ENCODE results near the gene HES3.
A peak's percentile ranks its signal among the peaks of the same experiment; 100 is the strongest.

Gene HES3

DNA sequence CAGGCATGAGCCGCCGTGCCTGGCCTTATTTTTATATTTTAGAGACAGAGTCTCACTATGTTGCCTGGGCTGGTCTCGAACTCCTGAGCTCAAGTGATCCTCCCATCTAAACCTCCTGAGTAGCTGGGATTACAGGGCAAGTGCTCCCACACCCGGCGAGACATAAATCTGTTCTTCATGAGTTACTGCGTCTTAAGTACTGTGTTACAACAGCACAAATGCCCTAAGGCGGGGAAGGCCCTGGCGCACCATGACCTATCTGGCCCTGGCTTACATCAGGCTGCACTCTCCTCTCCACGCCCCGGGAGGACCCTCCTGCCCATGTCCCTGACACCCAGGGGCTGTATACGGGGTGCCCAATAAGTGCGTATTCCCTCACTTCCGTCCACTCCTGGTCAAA lies 12.7 kb downstream of the HES3 start:
- peaks cover 2% of the 10 kb centered on the region for H3K4me1 ChIP-seq (ENCODE audit: insufficient read depth, insufficient read length)
- no peaks in the 10 kb centered on the region for H3K36me3 ChIP-seq (ENCODE audit: insufficient read depth, insufficient read length, low read length)
- H3K4me3 ChIP-seq (ENCODE audit: insufficient read length, low read depth) = no peak overlapping the region
- TF ChIP-seq ZNF274 (IDR thresholded peaks at IDR 0.05; ENCODE audit: low read depth, low read length) = no peak
- TF ChIP-seq YY1 (IDR thresholded peaks at IDR 0.05; ENCODE audit: insufficient read depth, insufficient read length) = no peak
- TF ChIP-seq SUZ12 (IDR thresholded peaks at IDR 0.05; ENCODE audit: extremely low read depth, insufficient read depth, insufficient read length) = no peak
- DNase-seq (ENCODE audit: low read depth, low spot score) = no peak
- no peak overlapping the region for H3K9ac ChIP-seq (ENCODE audit: insufficient read length, low read depth)
- peaks cover 18% of the 10 kb centered on the region for H3K27me3 ChIP-seq (ENCODE audit: insufficient read depth, insufficient read length)
- H3K9me3 ChIP-seq (ENCODE audit: insufficient read depth, low read length) = no peaks in the 10 kb centered on the region

DNA sequence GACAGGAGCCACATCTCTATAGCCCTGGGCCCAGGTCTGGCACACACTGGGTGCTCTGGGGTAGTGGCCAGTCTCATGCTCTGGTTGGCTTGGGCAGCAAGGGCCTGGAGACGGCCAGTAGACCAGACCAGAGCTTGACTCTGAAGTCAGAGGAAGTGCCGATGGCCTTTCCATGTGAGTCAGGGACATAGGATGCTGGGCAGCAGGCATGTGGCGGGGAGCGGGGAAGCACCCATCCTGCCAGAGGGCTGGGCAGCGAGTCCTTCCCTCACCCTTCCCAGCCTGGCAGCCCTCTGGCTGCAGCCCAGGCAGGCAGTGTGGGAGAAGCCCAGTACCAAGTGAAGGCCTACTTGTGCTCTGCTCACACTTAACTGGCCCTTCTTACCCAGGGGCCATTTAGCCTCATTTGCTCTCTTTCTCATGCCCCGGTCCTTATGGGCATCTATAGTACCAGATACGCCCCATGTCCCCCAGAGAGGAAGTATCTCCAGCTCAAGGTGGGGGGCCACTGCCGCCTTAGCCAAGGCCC lies 13.6 kb downstream of the HES3 start:
- no peaks in the 10 kb centered on the region for H3K36me3 ChIP-seq (ENCODE audit: insufficient read depth, insufficient read length, low read length)
- H3K4me3 ChIP-seq (ENCODE audit: insufficient read length, low read depth) = no peak overlapping the region
- DNase-seq (ENCODE audit: low read depth, low spot score) = no peak
- no peaks in the 10 kb centered on the region for H3K9me3 ChIP-seq (ENCODE audit: insufficient read depth, low read length)
- TF ChIP-seq SUZ12 (IDR thresholded peaks at IDR 0.05; ENCODE audit: extremely low read depth, insufficient read depth, insufficient read length) (no peak), YY1 (IDR thresholded peaks at IDR 0.05; ENCODE audit: insufficient read depth, insufficient read length) (no peak), ZNF274 (IDR thresholded peaks at IDR 0.05; ENCODE audit: low read depth, low read length) (no peak)
- no peak overlapping the region for H3K9ac ChIP-seq (ENCODE audit: insufficient read length, low read depth)
- peaks cover 21% of the 10 kb centered on the region for H3K27me3 ChIP-seq (ENCODE audit: insufficient read depth, insufficient read length)
- H3K4me1 ChIP-seq (ENCODE audit: insufficient read depth, insufficient read length) = peaks cover 3% of the 10 kb centered on the region

GRCh38 chr1:6258675-6259074 lies 14.7 kb downstream of the HES3 start:
- no peaks in the 10 kb centered on the region for H3K36me3 ChIP-seq (ENCODE audit: insufficient read depth, insufficient read length, low read length)
- no peak for TF ChIP-seq ZNF274 (IDR thresholded peaks at IDR 0.05; ENCODE audit: low read depth, low read length)
- no peak for TF ChIP-seq SUZ12 (IDR thresholded peaks at IDR 0.05; ENCODE audit: extremely low read depth, insufficient read depth, insufficient read length)
- no peak for TF ChIP-seq YY1 (IDR thresholded peaks at IDR 0.05; ENCODE audit: insufficient read depth, insufficient read length)
- peaks cover 21% of the 10 kb centered on the region for H3K27me3 ChIP-seq (ENCODE audit: insufficient read depth, insufficient read length)
- H3K9ac ChIP-seq (ENCODE audit: insufficient read length, low read depth) = no peak overlapping the region
- H3K9me3 ChIP-seq (ENCODE audit: insufficient read depth, low read length) = no peaks in the 10 kb centered on the region
- DNase-seq (ENCODE audit: low read depth, low spot score) = no peak
- peaks cover 3% of the 10 kb centered on the region for H3K4me1 ChIP-seq (ENCODE audit: insufficient read depth, insufficient read length)
- no peak overlapping the region for H3K4me3 ChIP-seq (ENCODE audit: insufficient read length, low read depth)

DNA sequence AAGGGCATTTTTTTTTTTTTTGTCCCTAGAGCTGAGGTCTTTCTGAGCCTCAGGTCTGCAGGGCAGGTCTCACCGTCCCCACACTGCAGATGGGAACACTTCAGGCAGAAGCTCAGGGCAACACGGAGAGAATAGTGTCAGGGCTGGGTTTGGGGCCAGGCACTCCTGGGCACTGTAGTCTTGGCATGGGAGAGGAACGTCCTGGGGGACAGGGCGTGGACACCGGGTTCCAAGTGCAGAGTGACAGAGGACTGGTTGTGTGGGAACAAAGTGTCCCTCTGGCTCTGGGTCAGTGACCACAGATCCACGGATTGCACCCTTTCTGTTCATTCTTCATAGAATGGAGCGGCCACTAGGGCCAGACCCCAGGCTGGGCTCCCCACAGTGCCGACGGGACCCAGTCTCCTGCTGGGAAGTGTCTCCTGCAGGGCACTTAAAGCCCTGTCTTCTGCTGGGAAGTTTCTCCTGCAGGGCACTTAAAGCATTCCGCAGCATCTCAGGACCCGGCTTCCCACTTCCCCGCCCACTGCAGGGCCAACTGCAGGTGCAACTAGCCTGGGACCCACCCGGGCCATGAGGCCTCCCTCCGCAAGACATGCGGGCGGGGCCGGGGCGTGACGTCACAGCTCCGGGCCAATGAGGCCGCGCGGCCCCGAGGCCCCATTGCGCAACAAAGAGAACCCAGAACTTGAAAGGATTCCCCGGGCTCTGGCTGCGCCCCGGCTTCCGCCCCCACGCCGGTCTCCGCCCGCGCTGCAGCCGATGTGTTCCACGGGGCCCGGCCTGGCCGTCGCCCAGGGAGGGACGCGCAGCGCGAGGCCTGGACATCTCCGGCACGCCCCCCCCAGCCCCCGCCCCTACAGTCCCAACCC lies 15.7 kb downstream of the HES3 start:
- no peak for TF ChIP-seq ZNF274 (IDR thresholded peaks at IDR 0.05; ENCODE audit: low read depth, low read length)
- no peak for TF ChIP-seq SUZ12 (IDR thresholded peaks at IDR 0.05; ENCODE audit: extremely low read depth, insufficient read depth, insufficient read length)
- no peak for TF ChIP-seq YY1 (IDR thresholded peaks at IDR 0.05; ENCODE audit: insufficient read depth, insufficient read length)
- Histone ChIP-seq H3K9me3 (ENCODE audit: insufficient read depth, low read length) (no peaks in the 10 kb centered on the region), H3K9ac (ENCODE audit: insufficient read length, low read depth) (no peak overlapping the region), H3K4me3 (ENCODE audit: insufficient read length, low read depth) (no peak overlapping the region), H3K36me3 (ENCODE audit: insufficient read depth, insufficient read length, low read length) (no peaks in the 10 kb centered on the region), H3K27me3 (ENCODE audit: insufficient read depth, insufficient read length) (peaks cover 21% of the 10 kb centered on the region), H3K4me1 (ENCODE audit: insufficient read depth, insufficient read length) (peaks cover 3% of the 10 kb centered on the region)
- no peak for DNase-seq (ENCODE audit: low read depth, low spot score)

GRCh38 chr1:6260433-6260934 lies 16.5 kb downstream of the HES3 start:
- H3K9me3 ChIP-seq (ENCODE audit: insufficient read depth, low read length) = no peaks in the 10 kb centered on the region
- TF ChIP-seq ZNF274 (IDR thresholded peaks at IDR 0.05; ENCODE audit: low read depth, low read length) (no peak), YY1 (IDR thresholded peaks at IDR 0.05; ENCODE audit: insufficient read depth, insufficient read length) (no peak), SUZ12 (IDR thresholded peaks at IDR 0.05; ENCODE audit: extremely low read depth, insufficient read depth, insufficient read length) (no peak)
- no peak overlapping the region for H3K9ac ChIP-seq (ENCODE audit: insufficient read length, low read depth)
- peaks cover 3% of the 10 kb centered on the region for H3K4me1 ChIP-seq (ENCODE audit: insufficient read depth, insufficient read length)
- H3K4me3 ChIP-seq (ENCODE audit: insufficient read length, low read depth) = peak overlapping the region; percentile 18
- H3K36me3 ChIP-seq (ENCODE audit: insufficient read depth, insufficient read length, low read length) = no peaks in the 10 kb centered on the region
- peaks cover 21% of the 10 kb centered on the region for H3K27me3 ChIP-seq (ENCODE audit: insufficient read depth, insufficient read length)
- DNase-seq (ENCODE audit: low read depth, low spot score) = no peak

DNA sequence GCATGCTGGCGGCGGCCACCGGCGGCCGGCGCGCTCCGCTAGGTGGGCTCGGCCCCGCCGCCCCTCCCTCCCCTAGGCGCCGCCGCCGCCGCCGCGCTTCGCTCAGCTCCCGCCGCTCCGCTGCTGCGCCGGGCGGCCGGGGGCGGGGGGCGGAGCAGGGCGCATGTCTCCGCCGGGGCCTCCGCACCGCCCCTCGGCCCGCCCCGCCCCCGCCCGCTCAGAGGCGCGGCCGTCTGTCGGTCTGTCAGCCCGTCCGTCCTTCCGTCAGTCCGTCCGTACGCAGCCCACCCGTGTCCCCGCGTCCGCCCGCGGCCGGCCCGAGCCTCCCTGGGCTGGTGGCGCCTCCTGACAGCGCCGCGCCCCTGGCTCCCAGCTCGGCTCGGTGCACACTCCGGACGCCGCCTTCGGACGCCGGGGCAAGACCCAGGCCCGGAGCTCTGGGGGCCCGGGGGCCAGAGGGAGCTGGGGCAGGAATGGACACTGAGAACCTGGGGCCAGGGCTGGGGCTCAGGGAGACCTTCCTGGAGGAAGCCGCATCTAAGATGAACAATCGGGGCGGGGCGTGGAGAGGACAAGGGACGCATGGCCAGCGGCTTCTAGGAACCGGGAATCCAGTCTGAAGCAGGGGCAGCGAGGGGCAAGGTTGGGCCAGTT lies 17.1 kb downstream of the HES3 start, which contains the start of gene GPR153:
TSS of gene GPR153 (minus strand) at position 138 of the 654 bp plus-strand sequence. CDS start 6,193 bp downstream, outside the sequence.
- peak within 1 kb of the TSS; percentile 18 for H3K4me3 ChIP-seq (ENCODE audit: insufficient read length, low read depth)
- peaks cover 21% of the 10 kb centered on the region for H3K27me3 ChIP-seq (ENCODE audit: insufficient read depth, insufficient read length)
- TF ChIP-seq SUZ12 (IDR thresholded peaks at IDR 0.05; ENCODE audit: extremely low read depth, insufficient read depth, insufficient read length) = no peak
- TF ChIP-seq ZNF274 (IDR thresholded peaks at IDR 0.05; ENCODE audit: low read depth, low read length) = no peak
- TF ChIP-seq YY1 (IDR thresholded peaks at IDR 0.05; ENCODE audit: insufficient read depth, insufficient read length) = no peak
- H3K9me3 ChIP-seq (ENCODE audit: insufficient read depth, low read length) = no peaks in the 10 kb centered on the region
- H3K4me1 ChIP-seq (ENCODE audit: insufficient read depth, insufficient read length) = peaks cover 3% of the 10 kb centered on the region
- H3K9ac ChIP-seq (ENCODE audit: insufficient read length, low read depth) = no peak within 1 kb of the TSS
- no peaks in the 10 kb centered on the region for H3K36me3 ChIP-seq (ENCODE audit: insufficient read depth, insufficient read length, low read length)
- no peak for DNase-seq (ENCODE audit: low read depth, low spot score)

GRCh38 chr1:6261615-6261995 lies 17.6 kb downstream of the HES3 start:
- Histone ChIP-seq H3K4me3 (ENCODE audit: insufficient read length, low read depth) (no peak overlapping the region), H3K36me3 (ENCODE audit: insufficient read depth, insufficient read length, low read length) (no peaks in the 10 kb centered on the region), H3K9ac (ENCODE audit: insufficient read length, low read depth) (no peak overlapping the region), H3K27me3 (ENCODE audit: insufficient read depth, insufficient read length) (peaks cover 21% of the 10 kb centered on the region), H3K4me1 (ENCODE audit: insufficient read depth, insufficient read length) (peaks cover 3% of the 10 kb centered on the region), H3K9me3 (ENCODE audit: insufficient read depth, low read length) (no peaks in the 10 kb centered on the region)
- DNase-seq (ENCODE audit: low read depth, low spot score) = no peak
- no peak for TF ChIP-seq YY1 (IDR thresholded peaks at IDR 0.05; ENCODE audit: insufficient read depth, insufficient read length)
- no peak for TF ChIP-seq SUZ12 (IDR thresholded peaks at IDR 0.05; ENCODE audit: extremely low read depth, insufficient read depth, insufficient read length)
